SK-MEL-5 (cell line): ENCODE data around the gene ENTR1. TPM values are rescaled to one million over a fixed set of nuclear protein-coding genes. Genes with fewer than 3 reads are reported as not detected.
A peak's percentile ranks its signal among the peaks of the same experiment; 100 is the strongest.

Experiments
- DNase-seq: peaks from one replicate; pipeline ENCODE4 v3.0.0-alpha.2; 2016; ENCODE audit warnings: low read depth, low spot score
- in situ Hi-C: cut with HindIII; loops from 2 replicates; pipeline ENCODE4 v1.10.0; 2016; ENCODE audit warnings: low sequenced_read_pairs, high pct_unique_total_duplicates, low pct_unique_long_range_greater_than_20kb
- polyA plus RNA-seq, 2 experiments: library from polyadenylated mRNA; depleted of rRNA; stranded (reverse); fragments of >200 nt; gene quantifications; 2 replicates each; pipeline ENCODE4 v1.2.3, GENCODE V29; 2015
- total RNA-seq: library from RNA; depleted of rRNA; stranded (reverse); fragments of >200 nt; shearing (Covaris generic); gene quantifications from 2 replicates; pipeline ENCODE4 v1.2.3, GENCODE V29; 2014; rRNA removed

The ENTR1 gene, protein sequence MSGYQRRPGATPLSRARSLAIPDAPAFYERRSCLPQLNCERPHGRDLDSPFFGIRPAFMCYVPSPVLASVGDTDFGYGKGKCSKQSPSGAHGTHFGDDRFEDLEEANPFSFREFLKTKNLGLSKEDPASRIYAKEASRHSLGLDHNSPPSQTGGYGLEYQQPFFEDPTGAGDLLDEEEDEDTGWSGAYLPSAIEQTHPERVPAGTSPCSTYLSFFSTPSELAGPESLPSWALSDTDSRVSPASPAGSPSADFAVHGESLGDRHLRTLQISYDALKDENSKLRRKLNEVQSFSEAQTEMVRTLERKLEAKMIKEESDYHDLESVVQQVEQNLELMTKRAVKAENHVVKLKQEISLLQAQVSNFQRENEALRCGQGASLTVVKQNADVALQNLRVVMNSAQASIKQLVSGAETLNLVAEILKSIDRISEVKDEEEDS
- total RNA-seq: 71.1 and 72.5 TPM in 2 replicates
- polyA plus RNA-seq (2015; cell fraction: cytosol; rRNA removed): 93.3 and 97.2 TPM in 2 replicates
- 531 and 609 TPM in 2 replicates for polyA plus RNA-seq (2015; cell fraction: nucleus; rRNA removed)

- in situ Hi-C loops: no loop called here
- DNase-seq: peak; percentile 90
Observed at GRCh38 chr9:136410500-136411287, at the start of gene ENTR1, which contains the start of gene PMPCA. TSS of gene ENTR1 (minus strand) at chr9:136410614. CDS start at chr9:136410397, 217 bp downstream. TSS of gene PMPCA (plus strand) at chr9:136410658. CDS start at chr9:136410669, 11 bp downstream.

GRCh38 chr9:136459425-136459824, 49.0 kb upstream of the ENTR1 start:
- in situ Hi-C loops: no loop called here
- DNase-seq: no peak

GRCh38 chr9:136457326-136457725, 46.9 kb upstream of the ENTR1 start:
- no peak for DNase-seq
- in situ Hi-C loops: no loop called here

- in situ Hi-C loops: no loop called here
- DNase-seq: no peak
Observed at GRCh38 chr9:136456258-136456657, 45.8 kb upstream of the ENTR1 start.

GRCh38 chr9:136455043-136456002, 44.9 kb upstream of the ENTR1 start:
- DNase-seq: no peak
- in situ Hi-C loops: no loop called here

GRCh38 chr9:136454026-136454796, 43.8 kb upstream of the ENTR1 start:
- DNase-seq: no peak
- in situ Hi-C loops: no loop called here

GRCh38 chr9:136453326-136453725, 42.9 kb upstream of the ENTR1 start:
- no peak for DNase-seq
- in situ Hi-C loops: no loop called here

GRCh38 chr9:136451221-136451877, 40.9 kb upstream of the ENTR1 start:
- in situ Hi-C loops: no loop called here

GRCh38 chr9:136448655-136449054, 38.2 kb upstream of the ENTR1 start:
- in situ Hi-C loops: no loop called here
- DNase-seq: no peak

More at GRCh38 chr9:136451221-136451877, 40.9 kb upstream of the ENTR1 start:
- no peak for DNase-seq

DNA sequence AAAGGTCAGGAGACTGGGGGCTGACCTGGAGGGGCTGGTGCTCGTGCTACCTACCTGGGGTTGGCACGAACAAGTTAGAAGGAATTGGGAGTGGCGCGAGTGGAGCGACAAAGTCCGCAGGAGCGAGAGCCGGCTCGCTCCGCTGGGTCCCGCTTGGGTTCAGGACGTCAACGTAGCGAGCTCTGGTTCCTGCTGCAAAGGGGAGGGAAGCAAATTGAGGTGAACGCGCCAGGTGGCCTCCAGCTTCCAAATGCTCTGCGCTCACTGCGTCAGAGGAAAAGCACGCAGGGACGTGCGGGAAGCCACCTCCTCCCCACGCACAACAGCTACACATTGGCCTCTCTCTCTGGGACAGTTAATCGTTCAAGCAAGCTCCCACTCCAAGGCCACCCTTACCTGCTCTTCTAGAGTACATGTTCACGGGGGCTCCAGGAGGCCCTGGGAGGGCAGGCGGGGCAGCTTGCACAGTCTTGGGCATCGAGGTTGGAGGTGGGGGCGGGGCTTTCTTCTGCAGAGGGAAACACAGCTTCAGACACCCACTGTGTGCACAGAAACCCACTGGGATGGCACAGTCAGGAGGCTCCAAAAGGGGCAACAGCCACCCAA, 36.9 kb upstream of the ENTR1 start:
- DNase-seq: no peak
- in situ Hi-C loops: no loop called here

DNA sequence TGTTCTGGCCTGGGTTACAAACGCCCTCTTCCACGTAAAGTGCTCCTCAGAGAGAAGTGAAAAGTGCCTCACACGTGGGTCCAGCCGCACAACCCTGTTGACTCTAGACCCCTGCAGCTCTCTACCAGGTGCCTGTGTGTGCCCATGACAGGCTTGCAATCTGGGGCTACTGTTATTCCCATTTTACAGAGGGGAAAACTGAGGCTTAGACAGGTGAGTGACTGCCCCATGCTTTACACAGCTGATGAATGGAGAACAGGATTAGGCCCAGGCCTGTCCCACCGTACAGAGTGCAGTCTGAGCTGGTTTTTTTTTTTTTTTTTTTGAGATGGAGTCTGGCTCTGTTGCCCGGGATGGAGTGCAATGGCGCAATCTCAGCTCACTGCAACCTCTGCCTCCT, 35.4 kb upstream of the ENTR1 start:
- in situ Hi-C loops: no loop called here
- no peak for DNase-seq

DNA sequence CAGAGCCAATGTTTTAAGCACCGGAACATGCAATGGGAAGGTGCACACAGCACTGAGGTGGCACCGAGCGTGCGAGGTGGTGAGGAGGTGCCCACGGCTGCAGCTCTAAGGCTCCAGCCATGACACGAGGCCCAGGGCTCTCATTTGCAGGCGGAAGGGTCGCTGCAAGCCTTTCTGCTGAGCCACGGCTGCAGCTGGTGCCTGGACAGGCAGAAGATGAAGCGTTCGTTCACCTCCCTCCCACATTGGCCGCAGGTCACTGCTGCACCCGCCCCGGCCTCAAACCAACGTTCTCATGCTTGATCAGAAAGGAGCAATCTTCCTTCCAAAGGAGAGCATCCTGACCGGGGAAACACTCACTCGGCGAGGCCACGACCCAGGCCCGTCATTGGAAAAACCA, 33.7 kb upstream of the ENTR1 start:
- in situ Hi-C loops: no loop called here
- DNase-seq: no peak

DNA sequence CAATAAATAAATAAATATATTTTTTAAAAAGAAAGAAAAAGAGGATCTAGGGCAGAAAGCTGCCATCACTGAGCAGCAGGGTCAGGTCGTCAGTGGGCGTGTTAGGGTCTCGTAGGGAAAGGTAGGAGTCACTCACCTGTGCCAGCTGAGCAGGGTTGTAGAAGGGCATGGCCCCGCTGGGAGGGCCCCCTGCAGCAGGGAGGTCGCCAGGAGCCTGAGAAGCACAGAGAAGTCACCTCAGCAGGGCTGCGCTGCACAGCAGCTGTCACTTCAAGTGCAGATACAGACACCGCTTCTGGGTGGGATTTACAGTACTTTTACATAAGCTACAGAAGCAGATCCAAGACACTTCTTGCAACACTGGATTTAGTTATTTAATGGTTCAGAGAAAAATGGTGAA, 33.3 kb upstream of the ENTR1 start:
- in situ Hi-C loops: no loop called here
- DNase-seq: no peak

- in situ Hi-C loops: no loop called here
- no peak for DNase-seq
Observed at GRCh38 chr9:136443087-136443486, 32.7 kb upstream of the ENTR1 start.

DNA sequence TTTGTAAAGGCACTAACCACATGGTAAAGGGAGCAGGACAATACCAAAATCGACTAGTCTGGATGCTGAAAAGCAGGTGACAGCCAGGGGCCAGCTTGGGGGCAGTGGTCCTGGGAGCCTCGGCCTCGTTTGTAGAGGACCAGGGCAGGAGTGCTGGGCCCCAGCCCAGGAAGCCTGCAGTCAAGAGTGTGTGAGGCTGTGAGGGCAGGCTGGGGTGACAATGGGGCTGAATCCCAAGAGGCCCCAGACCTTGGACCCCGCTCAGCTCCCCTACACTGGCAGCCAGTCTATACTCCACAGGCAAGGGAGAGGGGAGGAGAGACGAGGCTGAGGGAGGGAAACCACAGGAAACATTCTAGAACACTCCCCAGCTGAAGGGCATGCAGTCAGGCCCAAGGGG, 31.9 kb upstream of the ENTR1 start:
- in situ Hi-C loops: no loop called here
- DNase-seq: no peak

DNA sequence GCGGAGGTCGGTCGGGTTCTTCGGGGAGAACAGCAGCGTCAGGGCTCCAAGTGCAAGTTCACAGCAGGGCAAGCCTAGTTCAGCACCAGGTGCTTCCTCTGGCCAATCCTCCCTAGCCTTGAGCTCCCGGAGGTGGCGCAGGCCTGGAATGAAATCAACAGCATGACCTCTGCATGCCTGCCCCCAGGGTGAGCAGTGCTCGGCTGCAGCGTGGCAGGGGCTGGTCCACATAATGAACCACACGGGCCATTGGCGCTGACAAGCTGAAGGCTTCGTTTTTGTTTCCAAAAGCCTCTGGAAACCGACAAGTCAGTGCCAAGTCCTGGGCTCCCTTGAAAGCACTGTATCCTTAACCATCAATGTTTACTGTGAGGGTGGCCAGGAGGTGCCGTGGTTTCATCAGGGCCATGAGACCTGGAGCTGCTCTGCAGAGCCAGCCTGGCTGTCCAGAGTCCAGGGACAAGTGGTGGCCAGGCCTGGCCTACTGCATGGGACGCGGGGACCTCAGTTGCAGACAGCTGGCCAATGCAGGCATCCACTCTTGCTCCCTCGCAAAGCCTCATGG, 31.3 kb upstream of the ENTR1 start:
- in situ Hi-C loops: no loop called here
- no peak for DNase-seq
